ENCODE measurements around the gene CCDC68. TPM values are rescaled to one million over a fixed set of nuclear protein-coding genes. Genes with fewer than 3 reads are reported as not detected.

CCDC68 gene
- total RNA-seq, 1 experiment from 2014 or later: 6.9 TPM

GRCh38 chr18:54909538-54909937, 49.7 kb downstream of the CCDC68 start:
- intact Hi-C loops (cut with micrococcal nuclease; ENCODE audit: unreplicated experiment): no loop called here
- CTCF ChIA-PET: no interaction called here

GRCh38 chr18:54906331-54907185, 52.7 kb downstream of the CCDC68 start:
- Histone ChIP-seq H3K9me3 (no peaks in the 10 kb centered on the region), H3K4me3 (ENCODE audit: low read depth, low read length) (no peak overlapping the region), H3K4me1 (no peaks in the 10 kb centered on the region), H3K36me3 (ENCODE audit: control insufficient read depth, insufficient read depth, low read length) (no peaks in the 10 kb centered on the region), H3K27me3 (replicated peaks; ENCODE audit: control insufficient read depth, insufficient read depth, low read length) (no peaks in the 10 kb centered on the region)
- CTCF ChIA-PET: no interaction called here
- DNase-seq: no peak
- POLR2A ChIA-PET: no interaction called here
- Mint-ChIP-seq H3K27me3 (ENCODE audit: insufficient read depth, unreplicated experiment) (no peaks in the 10 kb centered on the region), H3K27ac (ENCODE audit: unreplicated experiment) (no peak overlapping the region), H3K9me3 (ENCODE audit: unreplicated experiment) (no peaks in the 10 kb centered on the region), H3K36me3 (ENCODE audit: insufficient read depth, unreplicated experiment) (no peaks in the 10 kb centered on the region), H3K4me1 (ENCODE audit: low read depth, unreplicated experiment) (no peaks in the 10 kb centered on the region), H3K4me3 (ENCODE audit: unreplicated experiment) (no peak overlapping the region)
- BruUV-seq (replicated peaks): no TSS peak
- TF ChIP-seq CTCF (IDR thresholded peaks at IDR 0.05; ENCODE audit: insufficient read depth in 1 of 2, low read depth in 1 of 2, low read length in 1 of 2, severe bottlenecking in 1 of 2, unreplicated experiment in 1 of 2): no peak
- intact Hi-C loops (cut with micrococcal nuclease; ENCODE audit: unreplicated experiment): no loop called here

More at GRCh38 chr18:54909538-54909937, 49.7 kb downstream of the CCDC68 start:
- no peak for TF ChIP-seq CTCF (IDR thresholded peaks at IDR 0.05; ENCODE audit: insufficient read depth in 1 of 2, low read depth in 1 of 2, low read length in 1 of 2, severe bottlenecking in 1 of 2, unreplicated experiment in 1 of 2)
- Histone ChIP-seq H3K4me3 (ENCODE audit: low read depth, low read length) (no peak overlapping the region), H3K27me3 (replicated peaks; ENCODE audit: control insufficient read depth, insufficient read depth, low read length) (no peaks in the 10 kb centered on the region), H3K4me1 (no peaks in the 10 kb centered on the region), H3K9me3 (no peaks in the 10 kb centered on the region), H3K36me3 (ENCODE audit: control insufficient read depth, insufficient read depth, low read length) (no peaks in the 10 kb centered on the region)
- POLR2A ChIA-PET: no interaction called here
- Mint-ChIP-seq H3K4me1 (ENCODE audit: low read depth, unreplicated experiment) (no peaks in the 10 kb centered on the region), H3K4me3 (ENCODE audit: unreplicated experiment) (no peak overlapping the region), H3K27ac (ENCODE audit: unreplicated experiment) (no peak overlapping the region), H3K27me3 (ENCODE audit: insufficient read depth, unreplicated experiment) (no peaks in the 10 kb centered on the region), H3K9me3 (ENCODE audit: unreplicated experiment) (no peaks in the 10 kb centered on the region), H3K36me3 (ENCODE audit: insufficient read depth, unreplicated experiment) (no peaks in the 10 kb centered on the region)
- no TSS peak for BruUV-seq (replicated peaks)
- DNase-seq: no peak

- no peak overlapping the region for H3K4me3 ChIP-seq (ENCODE audit: low read depth, low read length)
- no peak for DNase-seq
- intact Hi-C loops (cut with micrococcal nuclease; ENCODE audit: unreplicated experiment): no loop called here
- no peaks in the 10 kb centered on the region for H3K9me3 ChIP-seq
- no peaks in the 10 kb centered on the region for H3K9me3 Mint-ChIP-seq (ENCODE audit: unreplicated experiment)
- no peaks in the 10 kb centered on the region for H3K4me1 Mint-ChIP-seq (ENCODE audit: low read depth, unreplicated experiment)
- no peaks in the 10 kb centered on the region for H3K4me1 ChIP-seq
- POLR2A ChIA-PET: no interaction called here
- TF ChIP-seq CTCF (IDR thresholded peaks at IDR 0.05; ENCODE audit: insufficient read depth in 1 of 2, low read depth in 1 of 2, low read length in 1 of 2, severe bottlenecking in 1 of 2, unreplicated experiment in 1 of 2): no peak
- CTCF ChIA-PET: no interaction called here
- H3K4me3 Mint-ChIP-seq (ENCODE audit: unreplicated experiment): no peak overlapping the region
- BruUV-seq (replicated peaks): no TSS peak
- H3K27ac Mint-ChIP-seq (ENCODE audit: unreplicated experiment): no peak overlapping the region
- no peaks in the 10 kb centered on the region for H3K27me3 Mint-ChIP-seq (ENCODE audit: insufficient read depth, unreplicated experiment)
- H3K36me3 ChIP-seq (ENCODE audit: control insufficient read depth, insufficient read depth, low read length): no peaks in the 10 kb centered on the region
- no peaks in the 10 kb centered on the region for H3K36me3 Mint-ChIP-seq (ENCODE audit: insufficient read depth, unreplicated experiment)
- no peaks in the 10 kb centered on the region for H3K27me3 ChIP-seq (replicated peaks; ENCODE audit: control insufficient read depth, insufficient read depth, low read length)
Measured at GRCh38 chr18:54905629-54906028, 53.6 kb downstream of the CCDC68 start.

Data from Caco-2 (cell line).